Loucy (cell line): ENCODE measurements around the gene ARFIP2.

ENCODE experiments used
- H2AFZ ChIP-seq: fragments of 200-600 bp; sonication (generic); 2 replicates; pipeline ENCODE4 v1.6.0; 2016; ENCODE audit warnings: antibody characterized with exemption, mild to moderate bottlenecking, low read length, moderate library complexity
- H3F3A ChIP-seq: fragments of 200-600 bp; 2 replicates; pipeline ENCODE4 v1.6.0; 2016; ENCODE audit warnings: antibody characterized with exemption, low read depth, mild to moderate bottlenecking
- H3K27me3 ChIP-seq: fragments of 200-600 bp; sonication (generic); 2 replicates; pipeline ENCODE4 v1.6.1; 2014; ENCODE audit warnings: low read length, mild to moderate bottlenecking; ENCODE audit not compliant: insufficient read depth, poor library complexity, severe bottlenecking
- H3K36me3 ChIP-seq: fragments of 200-600 bp; sonication (generic); 2 replicates; pipeline ENCODE4 v1.6.1; 2016; ENCODE audit warnings: low read length; ENCODE audit not compliant: insufficient read depth
- H3K4me1 ChIP-seq: fragments of 200-600 bp; sonication (generic); 2 replicates; pipeline ENCODE4 v1.5.1; 2014; ENCODE audit warnings: low read length, mild to moderate bottlenecking; ENCODE audit not compliant: insufficient read depth, poor library complexity, severe bottlenecking
- H3K4me2 ChIP-seq: fragments of 200-600 bp; sonication (generic); 2 replicates; pipeline ENCODE4 v1.6.0; 2014; ENCODE audit warnings: antibody characterized with exemption, low read length, low read depth, mild to moderate bottlenecking; ENCODE audit not compliant: poor library complexity, severe bottlenecking
- H3K4me3 ChIP-seq: fragments of 200-600 bp; sonication (generic); 2 replicates; pipeline ENCODE4 v1.5.1; 2014; ENCODE audit warnings: low read length, mild to moderate bottlenecking, mixed read lengths; ENCODE audit not compliant: poor library complexity, severe bottlenecking
- H3K79me2 ChIP-seq: fragments of 200-600 bp; sonication (generic); 2 replicates; pipeline ENCODE4 v1.6.1; 2014; ENCODE audit warnings: low read length; ENCODE audit not compliant: insufficient read depth
- H3K9ac ChIP-seq: fragments of 200-600 bp; sonication (generic); 2 replicates; pipeline ENCODE4 v1.6.0; 2014; ENCODE audit warnings: mild to moderate bottlenecking, low read depth, low read length, moderate library complexity; ENCODE audit not compliant: poor library complexity, severe bottlenecking
- H3K9me2 ChIP-seq: fragments of 200-600 bp; sonication (generic); replicated peaks from 2 replicates; pipeline ENCODE4 v1.6.1; 2016; ENCODE audit warnings: low read depth, low read length, mixed read lengths
- H3K9me3 ChIP-seq: fragments of 200-600 bp; sonication (generic); 2 replicates; pipeline ENCODE4 v1.6.1; 2014; ENCODE audit warnings: mild to moderate bottlenecking, antibody characterized with exemption, low read length, low read depth; ENCODE audit not compliant: insufficient read depth
- H4K20me1 ChIP-seq: fragments of 200-600 bp; sonication (generic); 2 replicates; pipeline ENCODE4 v1.6.0; 2014; ENCODE audit warnings: antibody characterized with exemption, low read length, mild to moderate bottlenecking; ENCODE audit not compliant: insufficient read depth, poor library complexity, severe bottlenecking
- CTCF ChIP-seq: fragments of 200-600 bp; sonication (generic); conservative IDR thresholded peaks from 2 replicates; pipeline ENCODE4 v1.5.1; 2014; ENCODE audit warnings: mild to moderate bottlenecking, antibody characterized with exemption, low read length
- EZH2phosphoT487 ChIP-seq: fragments of 200-600 bp; IDR thresholded peaks from 2 replicates; pipeline ENCODE4 v1.6.1; 2018; ENCODE audit warnings: antibody characterized with exemption, mild to moderate bottlenecking, moderate library complexity, borderline replicate concordance

Gene ARFIP2

GRCh38 chr11:6457581-6458320 is 23.4 kb downstream of the ARFIP2 start:
- H3K36me3 ChIP-seq, result peaks cover 9% of the 10 kb centered on the region; the same call in 1 of the 2 replicates
- TF ChIP-seq EZH2phosphoT487, result no peak
- TF ChIP-seq CTCF, result no peak
- no peak overlapping the region for H2AFZ ChIP-seq
- no peaks in the 10 kb centered on the region for H3F3A ChIP-seq
- H4K20me1 ChIP-seq, result no peaks in the 10 kb centered on the region
- H3K9ac ChIP-seq, result no peak overlapping the region
- no peaks in the 10 kb centered on the region for H3K9me2 ChIP-seq
- H3K4me3 ChIP-seq, result no peak overlapping the region
- H3K4me1 ChIP-seq, result no peaks in the 10 kb centered on the region
- no peaks in the 10 kb centered on the region for H3K79me2 ChIP-seq
- no peak overlapping the region for H3K4me2 ChIP-seq
- no peaks in the 10 kb centered on the region for H3K27me3 ChIP-seq
- H3K9me3 ChIP-seq, result no peaks in the 10 kb centered on the region

- Histone ChIP-seq H3K9ac (no peak overlapping the region), H3K4me2 (no peak overlapping the region), H3K36me3 (peaks cover 9% of the 10 kb centered on the region; the same call in 1 of the 2 replicates), H4K20me1 (no peaks in the 10 kb centered on the region), H3K79me2 (no peaks in the 10 kb centered on the region), H3K4me3 (no peak overlapping the region), H2AFZ (no peak overlapping the region), H3K4me1 (no peaks in the 10 kb centered on the region), H3K9me3 (no peaks in the 10 kb centered on the region), H3K9me2 (no peaks in the 10 kb centered on the region), H3F3A (no peaks in the 10 kb centered on the region), H3K27me3 (no peaks in the 10 kb centered on the region)
- TF ChIP-seq CTCF, result no peak
- TF ChIP-seq EZH2phosphoT487, result no peak
Observed at GRCh38 chr11:6456361-6457073, 24.6 kb downstream of the ARFIP2 start.

- no peaks in the 10 kb centered on the region for H3F3A ChIP-seq
- no peaks in the 10 kb centered on the region for H3K27me3 ChIP-seq
- H3K9me3 ChIP-seq, result no peaks in the 10 kb centered on the region
- H3K4me1 ChIP-seq, result no peaks in the 10 kb centered on the region
- no peaks in the 10 kb centered on the region for H4K20me1 ChIP-seq
- no peak overlapping the region for H2AFZ ChIP-seq
- H3K4me2 ChIP-seq, result no peak overlapping the region
- no peaks in the 10 kb centered on the region for H3K9me2 ChIP-seq
- no peaks in the 10 kb centered on the region for H3K79me2 ChIP-seq
- H3K4me3 ChIP-seq, result no peak overlapping the region
- H3K9ac ChIP-seq, result no peak overlapping the region
- H3K36me3 ChIP-seq, result peaks cover 9% of the 10 kb centered on the region; the same call in 1 of the 2 replicates
- TF ChIP-seq CTCF (no peak), EZH2phosphoT487 (no peak)
Observed at GRCh38 chr11:6455070-6455469, 26.1 kb downstream of the ARFIP2 start.
